Effector CD4-positive, alpha-beta T cell (primary cell): ENCODE data around the gene FAM228B.
"Not testable (repeated sequence)": the region's sequence is repeated elsewhere in the genome, so short reads cannot be mapped to it uniquely, and the experiment has no call there.

Experiments used
- DNase-seq: peaks from one replicate; pipeline ENCODE4 v3.0.0-alpha.2; 2020
- total RNA-seq: gene quantifications from one replicate; lab custom pipeline; 2026; lab: John Stamatoyannopoulos, UW

FAM228B gene
- total RNA-seq = 4.5 reads per million, percentile 18 among the genes with 10 or more reads in this experiment

- peak; percentile 12 for DNase-seq
Observed at GRCh38 chr2:24123195-24123921, at the start of gene FAM228B, which contains the start of gene PFN4. Gene FAM228B, plus strand, starts transcription at chr2:24123469. Its CDS starts 893 bp downstream, at chr2:24124362. Gene PFN4, minus strand, starts transcription at chr2:24123334. Its CDS starts 799 bp downstream, at chr2:24122535.

GRCh38 chr2:24073816-24074215, 49.5 kb upstream of the FAM228B start:
- no peak for DNase-seq

- DNase-seq = no peak
Observed at GRCh38 chr2:24075259-24075658, 48.0 kb upstream of the FAM228B start.

GRCh38 chr2:24075915-24076848, 47.1 kb upstream of the FAM228B start, which contains the start of gene SF3B6:
Gene SF3B6, minus strand, starts transcription at chr2:24076326. Its CDS starts 97 bp downstream, at chr2:24076229.
- peak; percentile 99 for DNase-seq

GRCh38 chr2:24076849-24077534, 46.3 kb upstream of the FAM228B start:
- DNase-seq = no peak

- no peak for DNase-seq
Observed at GRCh38 chr2:24077535-24077877, 45.8 kb upstream of the FAM228B start.

- no peak for DNase-seq
Observed at GRCh38 chr2:24077879-24078278, 45.4 kb upstream of the FAM228B start.

- no peak for DNase-seq
Observed at GRCh38 chr2:24080701-24081100, 42.6 kb upstream of the FAM228B start.

- DNase-seq = no peak
Observed at GRCh38 chr2:24082787-24083566, 40.3 kb upstream of the FAM228B start.

GRCh38 chr2:24083567-24084385, 39.5 kb upstream of the FAM228B start:
- DNase-seq = peak; percentile 21

GRCh38 chr2:24084386-24085199, 38.7 kb upstream of the FAM228B start, which contains the start of gene TP53I3:
Gene TP53I3, minus strand, starts transcription at chr2:24084834. Its CDS starts 508 bp downstream, at chr2:24084326.
- peak; percentile 78 for DNase-seq

- no peak for DNase-seq
Observed at GRCh38 chr2:24085200-24085489, 38.1 kb upstream of the FAM228B start.

GRCh38 chr2:24086241-24086640, 37.0 kb upstream of the FAM228B start:
- no peak for DNase-seq

- no peak for DNase-seq
Observed at GRCh38 chr2:24087032-24087431, 36.2 kb upstream of the FAM228B start.

GRCh38 chr2:24088821-24089359, 34.4 kb upstream of the FAM228B start:
- no peak for DNase-seq

GRCh38 chr2:24093270-24093669, 30.0 kb upstream of the FAM228B start:
- not testable (repeated sequence) for DNase-seq

- not testable (repeated sequence) for DNase-seq
Observed at GRCh38 chr2:24095171-24095677, 28.0 kb upstream of the FAM228B start.

GRCh38 chr2:24100732-24101131, 22.5 kb upstream of the FAM228B start:
- not testable (repeated sequence) for DNase-seq

- no peak for DNase-seq
Observed at GRCh38 chr2:24101992-24102391, 21.3 kb upstream of the FAM228B start.

- DNase-seq = no peak
Observed at GRCh38 chr2:24102677-24103076, 20.6 kb upstream of the FAM228B start.
